H9 (cell line): ENCODE results near the gene LSMEM2. TPM values are rescaled to one million over a fixed set of nuclear protein-coding genes. Genes with fewer than 3 reads are reported as not detected.

Experiments
- DNase-seq: peaks from one replicate; pipeline ENCODE4 v3.0.0-alpha.2; 2017
- H2AFZ ChIP-seq: one replicate; pipeline ENCODE4 v1.6.1; 2013; ENCODE audit warnings: mild to moderate bottlenecking, low read length, control low read depth, moderate library complexity
- H2AK5ac ChIP-seq: 2 replicates; pipeline ENCODE4 v1.6.1; 2013; ENCODE audit warnings: low read length, control low read depth, mixed read lengths; ENCODE audit not compliant: insufficient read length
- H2BK120ac ChIP-seq: one replicate; pipeline ENCODE4 v1.6.1; 2013; ENCODE audit warnings: low read depth, mild to moderate bottlenecking, low read length, control low read depth, inconsistent platforms; ENCODE audit not compliant: poor library complexity, severe bottlenecking
- H2BK12ac ChIP-seq: 2 replicates; pipeline ENCODE4 v1.6.1; 2013; ENCODE audit warnings: low read length, control low read depth, mixed read lengths, low read depth; ENCODE audit not compliant: insufficient read length
- H2BK15ac ChIP-seq: 2 replicates; pipeline ENCODE4 v1.6.1; 2013; ENCODE audit warnings: low read depth, low read length, control low read depth
- H2BK20ac ChIP-seq: one replicate; pipeline ENCODE4 v1.6.1; 2013; ENCODE audit warnings: low read depth, mild to moderate bottlenecking, low read length, control low read depth, inconsistent platforms; ENCODE audit not compliant: poor library complexity, severe bottlenecking
- H2BK5ac ChIP-seq: 2 replicates; pipeline ENCODE4 v1.6.1; 2013; ENCODE audit warnings: low read length, control low read depth, mixed read lengths; ENCODE audit not compliant: insufficient read length
- H3K14ac ChIP-seq: 2 replicates; pipeline ENCODE4 v1.6.1; 2013; ENCODE audit warnings: low read length, control low read depth; ENCODE audit not compliant: insufficient read depth
- H3K18ac ChIP-seq: 2 replicates; pipeline ENCODE4 v1.6.1; 2013; ENCODE audit warnings: low read depth, mild to moderate bottlenecking, mixed read lengths, low read length, control low read depth; ENCODE audit not compliant: insufficient read length
- H3K23ac ChIP-seq: 2 replicates; pipeline ENCODE4 v1.6.1; 2013; ENCODE audit warnings: low read length, control low read depth, mixed read lengths, low read depth; ENCODE audit not compliant: insufficient read length
- H3K23me2 ChIP-seq: 2 replicates; pipeline ENCODE4 v1.6.1; 2013; ENCODE audit warnings: low read depth, mild to moderate bottlenecking, mixed read lengths, low read length, control low read depth; ENCODE audit not compliant: insufficient read length, poor library complexity, severe bottlenecking
- H3K27ac ChIP-seq: 2 replicates; pipeline ENCODE4 v1.5.1; 2013; ENCODE audit warnings: low read length, control low read depth, mixed read lengths, low read depth; ENCODE audit not compliant: insufficient read length
- H3K27me3 ChIP-seq: 2 replicates; pipeline ENCODE4 v1.6.1; 2013; ENCODE audit warnings: low read length, control low read depth, inconsistent platforms; ENCODE audit not compliant: insufficient read depth
- H3K4ac ChIP-seq: 2 replicates; pipeline ENCODE4 v1.6.1; 2013; ENCODE audit warnings: low read depth, mild to moderate bottlenecking, control low read depth, inconsistent platforms, low read length, moderate library complexity
- H3K4me1 ChIP-seq: 2 replicates; pipeline ENCODE4 v1.6.1; 2013; ENCODE audit warnings: low read length, control low read depth, inconsistent platforms; ENCODE audit not compliant: insufficient read depth
- H3K4me2 ChIP-seq: 2 replicates; pipeline ENCODE4 v1.6.1; 2013; ENCODE audit warnings: low read length, control low read depth, mixed read lengths; ENCODE audit not compliant: insufficient read length, insufficient read depth
- H3K56ac ChIP-seq: 2 replicates; pipeline ENCODE4 v1.6.1; 2013; ENCODE audit warnings: low read depth, mild to moderate bottlenecking, mixed read lengths, low read length, control low read depth; ENCODE audit not compliant: insufficient read length
- H3K79me1 ChIP-seq: 2 replicates; pipeline ENCODE4 v1.6.1; 2013; ENCODE audit warnings: low read depth, mild to moderate bottlenecking, moderate library complexity, low read length, control low read depth, inconsistent platforms; ENCODE audit not compliant: insufficient read depth, poor library complexity, severe bottlenecking
- H3K79me2 ChIP-seq: 2 replicates; pipeline ENCODE4 v1.6.1; 2013; ENCODE audit warnings: low read length, control low read depth, inconsistent platforms; ENCODE audit not compliant: insufficient read depth
- H3K9ac ChIP-seq: 2 replicates; pipeline ENCODE4 v1.6.1; 2013; ENCODE audit warnings: low read length, control low read depth, mixed read lengths; ENCODE audit not compliant: insufficient read length; ENCODE audit errors: extremely low read depth
- H3K9me3 ChIP-seq: one replicate; pipeline ENCODE4 v1.6.1; 2013; ENCODE audit warnings: low read depth, low read length, inconsistent platforms; ENCODE audit not compliant: control insufficient read depth
- H3T11ph ChIP-seq: one replicate; pipeline ENCODE4 v1.6.1; 2013; ENCODE audit warnings: mild to moderate bottlenecking, low read length, control low read depth, inconsistent platforms
- H4K20me1 ChIP-seq: one replicate; pipeline ENCODE4 v1.6.1; 2013; ENCODE audit not compliant: control insufficient read depth, insufficient read length, insufficient read depth
- H4K5ac ChIP-seq: 2 replicates; pipeline ENCODE4 v1.6.1; 2013; ENCODE audit warnings: low read depth, mild to moderate bottlenecking, mixed read lengths, low read length, control low read depth; ENCODE audit not compliant: insufficient read length
- H4K8ac ChIP-seq: replicated peaks from 2 replicates; pipeline ENCODE4 v1.6.1; 2013; ENCODE audit warnings: low read length, control low read depth, mixed read lengths, low read depth; ENCODE audit not compliant: insufficient read length
- H4K91ac ChIP-seq: 2 replicates; pipeline ENCODE4 v1.6.1; 2013; ENCODE audit warnings: low read depth, mild to moderate bottlenecking, moderate library complexity, mixed read lengths, low read length, control low read depth; ENCODE audit not compliant: insufficient read length
- H3K27ac Mint-ChIP-seq, 3 experiments: 2 replicates in 2 of 3; 3 replicates in 1 of 3; pipeline ENCODE4 v1.8.0; 2020 to 2021; ENCODE audit warnings: mixed read lengths in 3 of 3, mild to moderate bottlenecking in 1 of 3, moderate library complexity in 1 of 3
- H3K27me3 Mint-ChIP-seq: 2 replicates; pipeline ENCODE4 v1.8.0; 2021; ENCODE audit warnings: low read depth, mild to moderate bottlenecking, moderate library complexity, mixed read lengths
- H3K36me3 Mint-ChIP-seq, 3 experiments: 2 replicates in 2 of 3; 3 replicates in 1 of 3; pipeline ENCODE4 v1.8.0; 2020 to 2021; ENCODE audit warnings: low read depth in 3 of 3, mixed read lengths in 3 of 3; ENCODE audit not compliant: insufficient read depth in 1 of 3
- H3K4me1 Mint-ChIP-seq, 2 experiments: 2 replicates each; pipeline ENCODE4 v1.8.0; 2020; ENCODE audit warnings: mixed read lengths in 2 of 2
- H3K4me3 Mint-ChIP-seq, 2 experiments: 2 replicates in 1 of 2; 3 replicates in 1 of 2; pipeline ENCODE4 v1.8.0; 2020 to 2021; ENCODE audit warnings: mild to moderate bottlenecking in 2 of 2, mixed read lengths in 2 of 2, moderate library complexity in 1 of 2
- H3K9me3 Mint-ChIP-seq, 2 experiments: 2 replicates in 1 of 2; 3 replicates in 1 of 2; pipeline ENCODE4 v1.8.0; 2020; ENCODE audit warnings: mild to moderate bottlenecking in 2 of 2, mixed read lengths in 2 of 2, moderate library complexity in 1 of 2
- WGBS: extraction: QIAGEN DNeasy Blood & Tissue Kit; methylation state at CpG from one replicate; pipeline ENCODE4 v1.1.7; 2013; ENCODE audit warnings: missing lambda C conversion rate, low lambda C conversion rate, mixed read lengths; ENCODE audit not compliant: insufficient read length; ENCODE audit errors: extremely low coverage; 5-methylcytosine and 5-hydroxymethylcytosine counted together
- total RNA-seq: library from RNA; stranded (reverse); gene quantifications from 2 replicates; pipeline ENCODE4 v1.2.1, GENCODE V29; 2021
- TF ChIP-seq, protein P1 (sequence below): fragments of 200-600 bp; sonication (generic); conservative IDR thresholded peaks from 3 replicates; pipeline ENCODE4 v1.8.0; 2021; ENCODE audit warnings: antibody characterized with exemption, mild to moderate bottlenecking

LSMEM2 gene
- total RNA-seq, 1 experiment from 2014 or later: 0.50 TPM

DNA sequence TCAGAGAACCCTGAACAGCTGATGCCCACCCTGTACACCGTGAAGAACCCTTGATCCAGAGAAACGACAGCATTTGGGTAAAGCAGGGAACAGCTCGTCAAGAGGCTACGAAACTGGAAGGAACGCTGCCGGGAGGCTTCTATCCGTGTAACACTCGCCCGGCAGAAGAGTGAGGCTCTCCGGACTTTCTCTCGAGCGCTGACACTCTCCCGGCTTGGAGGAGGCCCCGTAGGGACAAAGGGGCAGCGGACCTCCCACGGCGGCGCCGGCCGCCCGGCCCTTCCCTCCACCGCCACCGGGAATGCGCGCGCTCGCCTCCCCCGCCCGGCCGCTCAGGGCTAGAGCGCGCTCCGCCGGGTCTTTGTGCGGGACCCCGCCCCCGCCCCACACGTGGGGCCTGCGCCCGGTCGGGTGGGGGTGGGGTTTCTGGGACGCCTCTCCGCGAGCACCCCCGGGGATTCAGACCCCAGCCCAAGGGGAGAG lies 42.0 kb downstream of the LSMEM2 start:
- H4K20me1 ChIP-seq: no peaks in the 10 kb centered on the region
- H3K79me2 ChIP-seq: peaks cover 5% of the 10 kb centered on the region; the same call in 1 of the 2 replicates
- no peak overlapping the region for H3K18ac ChIP-seq
- Mint-ChIP-seq H3K36me3 (peaks cover 37 to 58% (median 47%) of the 10 kb centered on the region in 3 experiments), H3K27ac (peak overlapping the region; percentile 76 to 93 (median 92); a peak in 6 of 7 replicates), H3K4me1 (peaks cover 27 to 42% of the 10 kb centered on the region in 2 experiments), H3K4me3 (peak overlapping the region; percentile 85 to 97), H3K27me3 (no peaks in the 10 kb centered on the region), H3K9me3 (no peaks in the 10 kb centered on the region)
- peak overlapping the region; percentile 87; the same call in 1 of the 2 replicates for H3K14ac ChIP-seq
- no peak overlapping the region for H2BK5ac ChIP-seq
- H2BK120ac ChIP-seq: no peak overlapping the region
- no peak overlapping the region for H2BK12ac ChIP-seq
- H2AK5ac ChIP-seq: no peak overlapping the region
- peak; percentile 80 for DNase-seq
- peak overlapping the region; percentile 72 for H3K9ac ChIP-seq
- no peak overlapping the region for H4K5ac ChIP-seq
- H3K4me2 ChIP-seq: peak overlapping the region; percentile 83
- no peak overlapping the region for H2BK20ac ChIP-seq
- peaks cover 6% of the 10 kb centered on the region; the same call in 1 of the 2 replicates for H3K4me1 ChIP-seq
- no peak overlapping the region for H2AFZ ChIP-seq
- H3T11ph ChIP-seq: no peak overlapping the region
- H3K9me3 ChIP-seq: no peaks in the 10 kb centered on the region
- no peak overlapping the region for H3K56ac ChIP-seq
- H2BK15ac ChIP-seq: no peak overlapping the region
- TF ChIP-seq, protein P1, sequence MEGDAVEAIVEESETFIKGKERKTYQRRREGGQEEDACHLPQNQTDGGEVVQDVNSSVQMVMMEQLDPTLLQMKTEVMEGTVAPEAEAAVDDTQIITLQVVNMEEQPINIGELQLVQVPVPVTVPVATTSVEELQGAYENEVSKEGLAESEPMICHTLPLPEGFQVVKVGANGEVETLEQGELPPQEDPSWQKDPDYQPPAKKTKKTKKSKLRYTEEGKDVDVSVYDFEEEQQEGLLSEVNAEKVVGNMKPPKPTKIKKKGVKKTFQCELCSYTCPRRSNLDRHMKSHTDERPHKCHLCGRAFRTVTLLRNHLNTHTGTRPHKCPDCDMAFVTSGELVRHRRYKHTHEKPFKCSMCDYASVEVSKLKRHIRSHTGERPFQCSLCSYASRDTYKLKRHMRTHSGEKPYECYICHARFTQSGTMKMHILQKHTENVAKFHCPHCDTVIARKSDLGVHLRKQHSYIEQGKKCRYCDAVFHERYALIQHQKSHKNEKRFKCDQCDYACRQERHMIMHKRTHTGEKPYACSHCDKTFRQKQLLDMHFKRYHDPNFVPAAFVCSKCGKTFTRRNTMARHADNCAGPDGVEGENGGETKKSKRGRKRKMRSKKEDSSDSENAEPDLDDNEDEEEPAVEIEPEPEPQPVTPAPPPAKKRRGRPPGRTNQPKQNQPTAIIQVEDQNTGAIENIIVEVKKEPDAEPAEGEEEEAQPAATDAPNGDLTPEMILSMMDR: no peak; the same call in 2 of the 3 replicates
- no peaks in the 10 kb centered on the region for H3K27me3 ChIP-seq
- H3K23me2 ChIP-seq: peaks cover 15% of the 10 kb centered on the region
- no peak overlapping the region for H3K23ac ChIP-seq
- no CpG with 5 or more reads among the region's 45 CpGs for WGBS
- H3K79me1 ChIP-seq: no peaks in the 10 kb centered on the region
- no peak overlapping the region for H4K91ac ChIP-seq
- H3K4ac ChIP-seq: no peak overlapping the region
- no peak overlapping the region for H4K8ac ChIP-seq
- no peak overlapping the region for H3K27ac ChIP-seq
